Measurements from ENCODE around the gene ETS1.

ETS1 gene

DNA sequence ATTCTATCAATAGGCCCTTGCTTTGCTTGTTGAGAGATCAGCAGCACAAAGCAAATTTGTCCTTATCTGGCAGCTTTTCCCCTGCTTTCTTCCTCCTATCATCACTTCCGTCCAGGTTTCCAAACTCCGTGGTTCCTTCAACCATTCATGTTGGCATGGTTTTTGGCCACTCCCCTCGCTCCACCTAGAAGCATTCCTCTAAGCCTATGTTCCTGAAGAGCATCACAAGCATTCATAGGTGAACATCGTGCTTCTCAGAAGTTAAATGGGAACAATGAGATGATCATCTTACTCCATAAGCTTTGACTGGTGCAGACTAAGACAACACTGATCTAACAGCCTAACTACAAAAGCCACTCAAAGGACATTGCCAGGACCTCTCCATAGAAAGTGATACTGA, 86.3 kb downstream of the ETS1 start:
- no peak for DNase-seq

DNA sequence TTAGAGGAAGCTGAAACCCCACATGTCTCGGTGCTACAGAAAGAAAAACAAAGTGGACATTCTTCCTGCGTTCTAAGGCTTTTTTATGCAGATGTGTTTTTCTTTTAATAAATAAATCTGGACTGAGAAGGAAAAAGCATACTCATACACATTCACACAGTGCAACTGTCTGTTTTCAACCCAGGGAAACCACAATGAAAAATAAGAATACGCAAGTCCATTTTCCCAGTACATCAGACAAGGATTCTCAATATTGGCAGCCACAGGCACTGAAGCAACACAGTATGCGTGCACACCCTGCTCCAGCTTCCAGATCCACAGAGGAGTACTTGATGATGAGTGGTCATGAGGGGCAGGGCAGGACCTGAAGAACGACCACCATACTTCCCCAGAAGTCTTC, 86.9 kb downstream of the ETS1 start:
- no peak for DNase-seq

DNA sequence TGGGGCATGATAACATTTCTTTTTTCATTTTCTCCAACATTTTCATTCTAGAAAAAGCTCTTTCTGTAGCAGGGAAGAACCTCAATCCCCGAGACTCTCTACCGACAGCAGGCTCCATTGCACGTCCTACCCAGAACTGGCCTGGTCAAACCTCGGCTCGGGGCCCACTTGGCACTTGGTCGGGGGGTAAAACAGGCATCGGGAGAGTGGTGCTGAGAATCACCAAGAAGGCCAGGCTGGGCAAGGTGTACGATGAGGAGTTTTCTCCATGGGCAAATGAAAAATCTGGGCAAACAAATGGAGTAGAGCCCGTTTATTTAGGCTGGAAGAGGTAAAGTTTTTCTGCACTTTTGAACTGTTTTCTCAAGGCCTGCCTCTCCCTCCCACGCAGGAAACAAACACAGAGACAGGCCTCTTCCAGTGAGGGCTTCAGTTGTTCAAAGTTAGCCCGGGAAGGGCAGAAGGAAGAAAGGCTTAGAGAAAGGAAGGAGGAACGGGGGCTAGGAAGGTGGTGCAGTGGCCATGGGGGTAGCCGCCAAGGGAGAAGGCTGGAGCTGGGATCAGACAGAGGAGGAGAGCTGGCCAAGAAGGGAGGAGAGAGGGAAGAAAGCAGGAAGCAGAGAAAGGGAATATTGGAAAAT, 87.6 kb downstream of the ETS1 start:
- DNase-seq = no peak

DNA sequence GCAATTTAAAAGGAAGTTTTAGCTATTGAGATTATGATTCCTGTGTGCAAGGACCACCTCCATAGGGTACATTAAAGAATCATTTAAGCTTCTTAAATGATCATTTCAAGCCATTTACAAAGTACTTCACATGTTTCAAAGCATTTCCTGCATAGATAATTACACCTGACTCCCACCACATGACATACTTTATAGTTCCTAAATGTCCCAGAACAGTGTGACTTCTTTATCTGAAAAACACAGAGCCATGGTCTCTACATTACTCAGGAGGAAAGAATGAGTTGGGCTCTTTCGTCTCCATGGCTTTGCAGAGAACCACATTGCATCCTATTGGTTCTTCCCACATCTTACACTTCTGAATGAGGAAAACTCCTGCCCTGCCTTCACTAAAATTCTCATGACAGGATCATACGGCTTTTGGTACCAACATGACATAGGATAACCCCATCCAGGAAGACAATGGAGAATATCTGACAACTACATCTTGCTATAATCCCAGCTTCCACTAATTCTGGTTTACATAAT, 88.6 kb downstream of the ETS1 start:
- DNase-seq = no peak

DNA sequence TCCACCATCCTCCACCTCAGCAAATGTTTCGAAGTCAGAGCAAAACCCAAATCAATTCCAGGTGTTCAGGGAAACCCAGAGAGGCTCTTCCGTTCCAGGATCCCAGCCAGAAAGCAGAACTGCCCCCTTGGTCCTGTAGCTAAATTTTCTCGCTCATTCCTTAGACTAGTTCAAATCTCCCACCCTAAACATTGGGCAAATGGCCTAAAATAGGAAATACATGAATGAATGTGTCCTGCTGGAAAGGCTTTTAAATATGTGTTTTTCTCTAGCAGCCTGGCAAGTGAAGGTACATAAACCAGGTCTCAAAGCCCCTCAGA, 89.6 kb downstream of the ETS1 start:
- no peak for DNase-seq

DNA sequence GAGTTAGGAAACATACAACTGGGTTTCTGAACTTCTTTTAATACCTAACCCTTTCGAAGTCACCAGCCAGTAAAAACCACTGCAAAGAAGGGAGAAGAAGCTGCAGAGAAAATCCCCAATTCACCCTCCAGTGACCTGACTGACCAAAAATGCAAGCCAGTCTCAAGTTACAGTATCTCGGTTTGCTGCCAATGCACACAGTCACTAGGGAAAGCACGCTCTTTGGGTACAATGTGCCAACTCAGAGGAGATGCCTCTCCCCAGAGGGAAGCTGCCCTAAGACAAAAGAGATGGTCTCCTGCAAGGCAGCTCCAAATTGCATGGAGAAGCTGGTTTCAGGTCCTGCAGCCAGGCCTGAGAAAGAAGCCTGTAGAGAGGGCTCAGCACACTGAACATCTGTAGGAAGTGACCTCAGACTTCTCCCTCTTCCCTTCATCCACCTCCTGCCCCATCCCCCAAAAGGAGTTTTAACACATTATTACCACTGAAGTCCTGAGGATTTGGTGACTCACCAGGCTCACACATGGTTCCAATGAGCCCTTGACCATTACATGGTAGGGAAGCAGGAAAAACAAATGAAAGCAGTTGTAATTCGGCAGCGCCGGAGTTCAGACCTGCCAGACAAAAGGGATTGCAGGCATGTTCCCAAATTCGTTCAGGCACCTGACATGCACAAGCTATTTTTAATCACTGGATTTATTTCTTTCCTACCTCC, 90.1 kb downstream of the ETS1 start:
- DNase-seq = no peak

DNA sequence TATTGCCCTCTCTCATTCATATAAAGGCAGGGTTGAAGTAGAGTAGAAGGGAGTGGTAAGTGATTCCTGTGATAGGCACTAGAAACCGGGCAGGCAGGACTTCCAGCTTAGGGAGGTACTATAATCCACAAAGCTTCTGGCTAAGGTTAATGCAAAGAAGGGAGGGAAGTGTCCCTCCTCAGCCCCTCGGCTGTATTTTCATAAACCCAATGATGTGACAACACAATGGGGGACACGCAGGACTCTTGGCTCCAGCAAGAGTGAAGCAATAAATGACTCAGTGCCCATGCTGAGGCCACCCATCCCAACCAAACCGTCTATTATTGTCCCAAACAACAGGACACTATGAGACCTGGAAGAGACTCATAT, 90.7 kb downstream of the ETS1 start:
- DNase-seq = no peak

DNA sequence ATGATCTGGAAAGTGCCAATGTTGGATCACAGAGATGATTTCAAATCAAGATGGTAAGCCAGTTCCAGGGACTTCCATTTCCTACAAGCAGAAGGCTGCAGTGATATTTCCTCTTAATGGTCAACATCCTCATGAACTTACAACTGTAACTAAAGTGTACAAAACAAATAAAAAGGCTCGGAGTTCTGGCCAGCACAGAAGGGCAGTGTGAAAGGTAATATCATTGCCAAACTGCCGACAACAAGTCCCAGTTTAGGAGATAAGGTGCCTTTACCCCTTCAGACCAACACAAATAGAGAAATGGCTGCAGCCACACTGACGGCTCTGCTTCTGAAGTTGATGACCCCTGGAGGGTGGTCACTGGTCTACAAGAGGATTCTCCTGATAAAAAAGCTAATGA, 91.1 kb downstream of the ETS1 start:
- DNase-seq = no peak

DNA sequence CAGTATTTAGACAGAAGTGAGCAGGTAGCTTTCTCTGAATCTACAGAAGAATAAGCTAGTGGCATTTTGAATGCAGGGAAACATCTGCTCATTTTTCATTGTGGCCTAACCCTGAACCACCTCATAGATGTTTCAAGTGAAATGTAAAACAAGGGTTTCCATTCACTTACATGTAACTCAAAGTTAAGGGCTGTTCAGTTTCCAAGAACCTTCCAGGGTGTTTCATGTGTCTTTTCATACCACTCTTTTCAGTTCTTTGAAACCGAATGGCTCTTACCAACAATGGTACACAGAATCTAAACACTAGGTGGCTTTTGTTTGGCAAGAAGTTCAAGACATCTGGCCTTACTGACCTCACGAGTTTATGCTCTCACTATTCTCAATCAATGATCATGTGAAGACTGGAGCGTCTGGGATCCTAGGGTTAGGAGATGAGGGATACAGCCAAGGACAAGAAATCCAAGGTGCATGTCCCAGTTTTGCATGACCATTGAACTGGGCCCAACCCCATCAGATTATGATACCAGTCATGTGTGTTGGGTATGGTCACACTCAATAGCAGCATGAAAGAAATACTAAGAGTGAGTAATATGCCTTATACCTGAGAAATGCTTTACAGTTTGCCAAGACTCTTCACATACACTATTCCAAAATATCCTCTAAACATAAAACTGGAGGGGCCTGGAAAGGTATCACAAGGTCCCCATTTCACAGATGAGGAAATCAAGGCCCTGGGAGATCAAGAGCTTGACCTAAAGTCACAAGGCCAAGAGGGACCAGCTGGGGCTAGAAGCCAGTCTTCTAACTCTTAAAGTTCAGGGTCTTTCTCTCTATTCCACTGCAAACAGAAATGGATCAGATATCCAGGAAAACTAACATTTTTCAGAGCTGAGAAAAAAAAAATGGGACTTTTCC, 92.7 kb downstream of the ETS1 start:
- no peak for DNase-seq

DNA sequence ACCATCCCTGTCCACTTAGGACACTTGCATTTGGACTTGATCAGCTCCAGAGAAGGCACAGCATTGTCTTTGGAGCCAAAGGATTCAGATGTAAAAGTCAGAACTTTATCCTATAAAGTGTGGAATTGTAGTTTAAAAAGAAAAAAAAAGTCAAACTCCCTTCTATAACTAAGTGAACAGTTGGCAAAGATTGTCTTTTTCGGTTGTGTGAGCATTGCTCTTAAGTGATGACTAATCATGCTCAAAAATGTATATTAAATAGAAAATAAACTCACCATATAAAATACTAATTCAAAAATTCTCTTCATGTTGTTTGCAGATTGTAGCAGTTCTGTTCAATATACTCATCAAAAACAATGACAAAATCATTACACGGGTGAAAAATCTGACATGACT, 93.8 kb downstream of the ETS1 start:
- DNase-seq = no peak

DNA sequence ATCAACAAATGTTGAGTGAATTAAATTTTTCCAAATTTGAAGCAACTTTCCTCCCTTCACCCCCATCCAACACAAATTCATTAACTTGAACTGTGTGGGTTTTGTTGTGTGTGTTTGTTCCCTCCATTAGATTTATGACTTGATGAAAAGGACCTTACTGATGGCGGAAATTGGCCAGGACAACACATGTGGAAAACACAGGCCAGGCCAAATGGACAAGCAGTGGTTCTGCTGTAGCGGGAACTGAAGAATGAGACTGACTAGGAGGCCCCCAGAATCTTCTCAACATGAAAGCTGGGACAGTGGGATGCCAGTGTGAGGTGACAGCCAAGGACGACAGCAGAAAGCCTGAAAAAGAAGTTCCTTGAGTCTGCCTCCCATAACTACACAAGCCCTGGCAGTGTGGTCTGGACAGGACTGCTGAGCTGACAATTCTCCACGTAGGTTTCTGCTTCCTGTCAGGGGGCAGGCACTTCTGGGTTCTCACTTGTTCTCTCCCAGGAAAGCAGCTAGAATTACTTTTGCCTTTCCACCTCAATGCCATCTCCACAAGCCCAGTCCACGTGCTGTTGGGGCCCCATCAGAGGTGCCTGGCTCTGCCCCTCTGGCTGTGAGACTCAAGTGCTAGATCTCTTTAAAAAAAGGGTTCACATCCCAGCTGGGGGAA, 94.3 kb downstream of the ETS1 start:
- no peak for DNase-seq

DNA sequence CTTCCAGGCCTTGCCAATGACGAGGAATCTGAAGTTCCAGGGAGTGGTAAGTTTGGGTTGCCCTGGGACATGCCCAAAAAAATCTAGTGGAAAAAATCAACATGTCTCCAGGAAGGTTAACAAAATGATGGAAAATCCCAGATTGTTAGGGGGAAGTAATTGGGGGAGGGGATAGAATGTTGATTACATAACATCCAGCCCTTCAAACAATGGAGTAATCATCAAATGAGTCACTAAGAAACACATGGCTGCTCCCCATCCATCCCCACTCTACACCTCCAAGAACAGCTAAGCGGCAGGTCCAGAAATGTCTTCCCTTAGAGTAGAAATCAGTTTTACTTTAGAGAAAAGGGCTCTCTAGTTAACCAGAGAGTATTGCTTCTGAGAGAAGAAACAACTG, 94.9 kb downstream of the ETS1 start:
- no peak for DNase-seq

DNA sequence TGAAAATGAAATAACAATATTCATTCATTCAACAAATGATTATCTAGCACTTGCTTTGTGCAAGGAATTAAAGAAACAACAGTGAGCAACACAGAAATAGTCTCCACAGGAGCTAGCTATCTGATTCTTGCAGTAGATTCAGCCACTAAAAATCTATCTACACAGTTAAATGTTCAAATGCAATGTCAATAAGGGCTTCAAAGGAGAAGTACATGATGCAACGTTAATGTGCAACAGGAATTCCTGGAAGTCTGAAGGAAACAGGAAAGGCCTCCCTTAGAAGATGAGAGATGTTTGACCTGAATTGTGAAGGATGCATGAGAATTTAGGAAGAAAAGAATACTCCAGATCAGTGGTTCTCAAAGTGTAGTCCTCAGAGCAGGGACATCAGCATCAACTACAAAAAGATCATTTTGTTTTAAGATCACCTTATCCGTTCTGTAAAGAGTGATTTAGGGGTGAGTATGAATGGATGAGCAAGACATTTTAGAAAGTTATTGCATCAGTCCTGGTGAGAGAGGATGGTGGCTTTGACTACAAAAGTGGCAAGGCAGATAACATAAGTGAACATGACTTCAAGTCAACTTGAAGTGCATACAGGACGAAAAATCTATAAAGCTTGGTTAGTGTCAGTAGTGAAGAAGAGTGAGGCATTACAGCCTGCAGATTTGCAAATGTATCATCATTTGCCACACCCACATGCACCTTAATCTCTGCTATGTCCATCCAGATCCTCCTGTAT, 96.0 kb downstream of the ETS1 start:
- no peak for DNase-seq

DNA sequence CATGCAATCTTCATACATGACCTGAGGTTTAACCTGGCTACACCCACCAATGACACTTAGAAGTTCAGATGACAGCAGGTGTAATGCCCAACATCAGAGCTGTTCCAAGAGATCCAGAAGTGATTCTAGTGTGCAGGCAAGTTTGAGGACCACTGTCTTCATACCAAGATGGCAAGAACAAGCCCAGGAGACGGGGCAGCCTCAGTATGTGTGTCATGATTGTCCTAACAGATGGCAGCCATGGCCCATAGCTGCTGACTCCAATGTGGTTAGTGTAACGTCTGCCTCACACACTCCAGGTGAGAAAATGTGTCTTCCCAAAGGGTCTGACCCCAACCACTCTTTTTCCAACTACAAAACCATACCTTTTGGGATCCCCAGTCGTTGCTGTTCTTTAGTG, 97.3 kb downstream of the ETS1 start:
- no peak for DNase-seq

DNA sequence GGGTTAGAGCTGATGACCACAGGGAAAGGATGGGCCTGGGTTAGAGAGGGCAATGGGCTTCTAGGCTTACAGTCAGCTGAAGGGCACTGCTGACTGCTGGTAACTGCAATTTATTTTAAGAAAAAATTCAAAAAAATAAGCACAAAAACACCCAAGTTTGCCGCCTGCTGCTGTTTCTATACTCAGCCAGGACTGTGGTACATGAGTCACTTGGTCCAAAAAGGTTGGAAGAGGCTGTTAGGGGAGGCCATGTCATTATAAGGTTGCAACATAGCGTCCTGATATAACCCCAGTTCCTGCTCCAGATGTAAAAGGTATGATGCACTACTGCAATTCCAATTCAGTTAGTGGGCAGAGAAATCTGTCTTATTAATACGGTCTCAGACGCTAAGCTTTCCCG, 98.9 kb downstream of the ETS1 start:
- DNase-seq = no peak

DNA sequence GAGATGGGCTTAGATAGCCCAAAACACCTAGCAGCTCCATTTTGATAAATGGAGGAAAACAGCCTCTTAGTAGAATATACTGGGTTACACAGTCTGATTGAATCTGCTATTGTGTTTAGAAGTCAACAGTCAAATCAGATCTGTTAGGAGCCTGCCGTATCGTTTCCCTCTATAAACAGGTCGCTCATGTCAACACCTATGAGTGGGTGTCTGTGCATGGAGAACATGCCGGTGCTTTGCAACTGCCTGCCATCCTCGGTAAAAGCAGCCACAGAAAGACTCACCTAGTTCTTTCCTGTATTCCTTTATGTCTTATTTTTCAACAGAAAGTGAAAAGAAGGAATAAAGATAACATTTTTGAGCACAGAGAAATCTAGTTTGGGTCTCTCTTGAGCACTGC, 99.4 kb downstream of the ETS1 start:
- DNase-seq = no peak

DNA sequence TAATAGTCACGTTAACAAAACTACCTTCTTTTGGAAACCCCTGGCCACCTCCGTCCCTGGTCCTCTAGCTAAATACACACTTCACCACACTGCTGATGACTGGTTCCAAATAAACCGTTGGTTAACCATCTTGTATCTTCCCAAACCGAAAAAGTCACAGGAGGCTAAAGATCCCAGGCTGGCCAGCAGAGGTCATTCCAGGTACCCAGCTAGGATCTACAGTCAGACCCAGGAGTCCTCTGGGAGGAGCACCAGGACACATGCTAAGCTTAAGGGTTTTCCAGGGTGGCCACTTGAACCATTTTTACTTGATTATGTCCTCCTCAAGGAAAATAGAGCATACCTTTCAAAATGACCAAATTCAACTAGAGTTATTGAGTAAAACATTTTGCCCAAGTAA, 103.2 kb downstream of the ETS1 start:
- no peak for DNase-seq

DNA sequence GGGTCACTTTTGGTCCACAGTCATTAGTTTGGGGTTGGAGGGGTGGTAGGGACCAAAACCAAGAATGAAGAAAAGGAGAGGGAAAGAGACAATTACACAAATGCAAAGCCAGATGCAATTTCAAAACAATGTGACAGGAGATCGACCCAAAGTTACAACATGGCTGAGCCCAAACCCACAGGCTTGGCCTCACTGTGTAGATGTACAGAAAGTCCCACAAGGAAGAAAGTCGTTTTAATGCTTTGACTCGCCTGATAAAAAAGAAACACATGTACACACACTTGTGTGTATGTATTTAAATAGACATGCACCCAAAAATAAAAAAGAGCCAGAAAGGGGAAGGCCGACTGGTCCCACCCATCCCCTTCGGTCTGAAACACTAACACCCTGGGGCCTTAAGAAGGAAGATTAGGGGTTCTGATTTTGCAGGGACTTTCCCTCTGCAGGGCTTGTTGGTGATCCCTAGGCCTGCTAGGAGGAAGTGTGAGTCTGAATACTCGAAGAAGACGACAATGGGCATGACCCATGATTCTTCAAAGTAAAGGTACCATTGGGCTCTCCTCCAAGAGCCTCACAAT, 104.1 kb downstream of the ETS1 start:
- no peak for DNase-seq

DNA sequence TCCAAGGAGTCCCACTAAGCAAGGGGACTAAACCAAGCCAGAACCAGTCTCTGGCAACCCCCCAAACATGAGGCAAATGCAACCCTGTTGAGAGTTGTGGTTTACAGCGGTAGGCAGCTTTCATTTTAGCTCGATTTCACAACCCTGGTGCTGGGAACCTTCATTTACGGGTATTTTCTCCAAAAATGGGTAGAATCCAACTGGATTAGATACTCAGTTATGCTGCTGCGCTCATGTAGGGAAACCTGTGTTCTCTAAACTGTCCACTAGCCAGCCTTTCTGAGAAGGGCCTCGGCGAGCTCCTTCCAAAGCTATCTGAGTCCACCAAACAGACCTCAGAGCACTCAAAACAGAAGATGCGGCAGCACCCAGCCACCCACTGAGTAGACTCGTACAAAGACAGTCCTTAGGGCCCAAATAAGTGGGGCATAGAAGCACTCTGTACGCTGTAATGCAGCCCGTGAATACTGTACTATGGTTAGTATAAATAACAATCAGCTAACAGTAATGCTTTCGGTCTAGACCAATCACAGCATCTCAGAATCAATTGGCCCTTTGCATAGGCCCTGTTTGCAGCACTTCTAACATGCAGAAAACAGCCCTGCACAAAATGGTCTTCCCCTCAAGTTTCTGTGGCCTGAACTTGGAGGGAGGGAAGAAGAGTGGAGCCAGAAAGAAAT, 104.7 kb downstream of the ETS1 start:
- DNase-seq = no peak

DNA sequence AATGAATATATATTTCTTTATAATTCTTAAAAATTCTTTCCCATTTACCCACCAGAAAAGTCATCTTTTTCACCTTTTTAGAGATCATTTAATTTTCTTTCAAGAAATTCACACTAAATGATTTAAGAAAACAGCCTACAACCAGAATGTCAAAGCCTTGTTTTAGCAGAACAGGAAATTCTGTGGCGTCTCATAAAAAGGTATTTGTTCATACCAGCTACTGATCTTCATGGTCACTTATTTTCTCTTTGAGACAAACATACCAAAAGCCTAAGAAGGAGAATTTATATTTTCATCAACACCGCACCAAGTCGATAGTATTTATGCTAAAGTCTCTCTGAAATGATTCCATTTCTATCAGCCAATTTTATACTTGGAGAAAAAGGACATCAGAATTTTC, 105.3 kb downstream of the ETS1 start:
- DNase-seq = no peak

DNA sequence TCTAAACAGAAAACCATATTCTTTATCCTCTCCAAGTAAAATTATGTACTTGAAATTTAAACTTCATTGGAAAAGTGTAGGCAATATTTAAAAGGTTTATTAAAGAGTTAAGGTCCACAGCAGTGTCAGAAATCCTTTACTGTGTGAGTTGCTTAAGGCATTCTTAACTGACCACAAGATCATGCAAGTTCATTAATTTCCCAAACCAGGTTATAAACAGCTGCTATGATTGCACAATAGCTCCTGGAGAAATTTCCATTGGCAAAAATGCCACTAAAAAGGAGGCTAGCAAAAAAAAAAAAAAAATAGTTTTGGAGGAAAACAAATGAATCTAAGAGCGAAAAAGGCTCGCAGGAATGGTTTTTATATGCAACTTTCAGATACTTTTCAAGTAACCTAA, 106.2 kb downstream of the ETS1 start:
- DNase-seq = no peak

Measured in right kidney (tissue), 1 donor.